OCI-LY3 (cell line): ENCODE results near the gene GHITM.

Experiments
- EZH2phosphoT487 ChIP-seq: fragments of 200-600 bp; shearing (Covaris generic); IDR thresholded peaks from 2 replicates; pipeline ENCODE4 v1.6.1; 2018; ENCODE audit warnings: antibody characterized with exemption, mixed run types, low read depth
- TF ChIP-seq, protein P1 (sequence below): fragments of 200-600, 300-600 bp; sonication (generic); IDR thresholded peaks from 2 replicates; pipeline ENCODE4 v1.5.1; 2014; ENCODE audit warnings: antibody characterized with exemption, low read length, low read depth

DNA sequence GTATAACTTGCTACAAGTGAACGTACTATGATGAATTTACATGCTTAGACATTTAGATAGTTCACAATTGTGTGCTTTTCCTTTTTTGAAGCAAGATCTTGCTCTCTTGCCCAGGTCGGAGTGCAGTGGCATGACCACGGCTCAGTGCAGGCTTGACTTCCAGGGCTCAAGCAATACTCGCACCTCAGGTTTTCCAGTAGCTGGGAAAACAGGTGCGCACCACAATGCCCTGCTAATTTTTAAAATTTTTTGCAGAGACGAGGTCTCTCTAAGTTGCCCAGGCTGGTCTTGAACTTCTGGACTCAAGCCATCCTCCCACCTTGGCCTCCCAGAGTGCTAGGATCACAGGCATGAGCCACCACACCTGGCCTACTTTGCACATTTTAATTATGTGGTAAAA is 36.1 kb downstream of the GHITM start:
- TF ChIP-seq, protein P1, sequence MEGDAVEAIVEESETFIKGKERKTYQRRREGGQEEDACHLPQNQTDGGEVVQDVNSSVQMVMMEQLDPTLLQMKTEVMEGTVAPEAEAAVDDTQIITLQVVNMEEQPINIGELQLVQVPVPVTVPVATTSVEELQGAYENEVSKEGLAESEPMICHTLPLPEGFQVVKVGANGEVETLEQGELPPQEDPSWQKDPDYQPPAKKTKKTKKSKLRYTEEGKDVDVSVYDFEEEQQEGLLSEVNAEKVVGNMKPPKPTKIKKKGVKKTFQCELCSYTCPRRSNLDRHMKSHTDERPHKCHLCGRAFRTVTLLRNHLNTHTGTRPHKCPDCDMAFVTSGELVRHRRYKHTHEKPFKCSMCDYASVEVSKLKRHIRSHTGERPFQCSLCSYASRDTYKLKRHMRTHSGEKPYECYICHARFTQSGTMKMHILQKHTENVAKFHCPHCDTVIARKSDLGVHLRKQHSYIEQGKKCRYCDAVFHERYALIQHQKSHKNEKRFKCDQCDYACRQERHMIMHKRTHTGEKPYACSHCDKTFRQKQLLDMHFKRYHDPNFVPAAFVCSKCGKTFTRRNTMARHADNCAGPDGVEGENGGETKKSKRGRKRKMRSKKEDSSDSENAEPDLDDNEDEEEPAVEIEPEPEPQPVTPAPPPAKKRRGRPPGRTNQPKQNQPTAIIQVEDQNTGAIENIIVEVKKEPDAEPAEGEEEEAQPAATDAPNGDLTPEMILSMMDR = no peak
- no peak for TF ChIP-seq EZH2phosphoT487
